K562 (cell line): ENCODE measurements around the gene ADAMTSL3. TPM values are rescaled to one million over a fixed set of nuclear protein-coding genes. Genes with fewer than 3 reads are reported as not detected.

Experiments used
- BDP1 ChIP-seq: IDR thresholded peaks from 3 replicates; pipeline ENCODE4 v1.6.1; 2011; ENCODE audit not compliant: insufficient read length, insufficient read depth
- CBFB ChIP-seq: sonication (generic); formaldehyde crosslinking; IDR thresholded peaks from 2 replicates; pipeline ENCODE4 v1.4.0; 2020; ENCODE audit warnings: mild to moderate bottlenecking, missing genetic modification reagents
- SMC3 ChIP-seq: conservative IDR thresholded peaks from 2 replicates; pipeline ENCODE4 v1.6.1; 2011; ENCODE audit warnings: low read depth, low read length, improper control_type of control experiment; ENCODE audit not compliant: insufficient read depth
- ZBTB12 ChIP-seq: fragments of 250-450 bp; sonication (Bioruptor Pico); IDR thresholded peaks from 2 replicates; pipeline ENCODE4 v1.4.0; 2020
- ZFP36 ChIP-seq: fragments of 150-350 bp; IDR thresholded peaks from 2 replicates; pipeline ENCODE4 v1.6.1; 2018; ENCODE audit warnings: low read length, low read depth; ENCODE audit not compliant: partially characterized antibody
- ZNF143 ChIP-seq: sonication (generic); formaldehyde crosslinking; IDR thresholded peaks from 2 replicates; pipeline ENCODE4 v1.9.0; 2022; ENCODE audit warnings: mild to moderate bottlenecking, missing genetic modification reagents
- ZNF695 ChIP-seq: fragments of 450-650 bp; formaldehyde crosslinking; IDR thresholded peaks from 2 replicates; pipeline ENCODE4 v1.4.0; 2020; ENCODE audit warnings: mild to moderate bottlenecking, moderate library complexity
- polyA plus RNA-seq, 8 experiments: library from polyadenylated mRNA; depleted of rRNA in 4 of 8; stranded (reverse) in 5 of 8; unstranded in 3 of 8; fragments of >200 nt; fragmentation: Nextera tagmentation in 2 of 8; fragmentation: Illumina TruSeq in 1 of 8; extraction: Ambion mirVana in 2 of 8; extraction: Trizol in 1 of 8; gene quantifications; 2 replicates each; pipeline versions ENCODE4 v1.2.1 to v1.2.3, GENCODE V29; 2011 to 2014; ENCODE audit warnings: inconsistent platforms in 1 of 8, missing spikeins in 1 of 8
- total RNA-seq, 7 experiments: library from RNA; depleted of rRNA in 6 of 7; stranded (reverse); fragments of >200 nt in 6 of 7; fragmentation: Illumina TruSeq in 2 of 7; extraction: Trizol in 2 of 7; gene quantifications; 2 replicates each; pipeline versions ENCODE4 v1.2.1 to v1.2.3, GENCODE V29; 2011 to 2021; ENCODE audit warnings: low replicate concordance in 1 of 7
- TF ChIP-seq, protein P1 (sequence below): fragments of 450-650 bp; IDR thresholded peaks from 2 replicates; pipeline ENCODE4 v1.6.1; 2016; ENCODE audit warnings: mild to moderate bottlenecking

Gene ADAMTSL3
- total and polyA plus RNA-seq, 9 of the 15 experiments (the other 6 are each of a cell fraction or from before 2014, with no cell fraction given), result 0.01 to 0.18 (median 0.07) TPM; not detected in 3

DNA sequence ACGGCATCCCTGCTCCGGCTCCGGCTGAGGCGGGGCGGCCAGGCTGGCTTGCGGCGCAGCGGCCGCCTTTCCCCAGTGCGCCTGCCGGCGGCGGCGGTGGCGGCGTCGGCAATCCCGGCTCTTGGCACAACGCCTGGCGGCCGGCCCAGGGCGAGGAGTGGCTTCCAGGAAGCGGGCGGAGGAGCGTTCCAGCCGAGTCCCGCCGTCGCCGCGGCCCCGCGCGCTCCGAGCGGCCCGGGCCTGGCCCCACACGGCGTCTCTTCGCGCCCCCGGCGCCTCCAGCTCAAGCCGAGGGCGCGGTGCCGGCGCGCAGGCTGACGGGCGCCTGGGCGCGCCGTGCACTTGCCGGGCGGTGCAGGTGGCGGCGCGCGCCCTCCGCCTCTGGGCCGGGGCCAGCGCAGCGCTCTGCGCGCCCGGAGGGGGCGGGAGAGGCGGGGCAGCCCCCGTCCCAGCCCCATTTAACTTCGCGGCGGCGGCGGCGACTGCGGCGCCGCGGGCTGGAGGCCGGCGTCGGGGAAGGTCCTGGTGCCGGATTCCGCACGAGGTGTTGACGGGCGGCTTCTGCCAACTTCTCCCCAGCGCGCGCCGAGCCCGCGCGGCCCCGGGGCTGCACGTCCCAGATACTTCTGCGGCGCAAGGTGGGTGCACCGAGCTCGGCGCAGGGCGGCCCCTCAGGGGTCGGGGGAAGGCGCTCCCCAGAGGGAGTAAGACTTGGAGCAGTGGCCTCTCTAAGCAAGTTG, at the start of gene ADAMTSL3 (continued):
- no peak for TF ChIP-seq ZBTB12 (CRISPR knock-in tag)
- no peak for TF ChIP-seq ZNF143 (CRISPR knock-in tag)
- TF ChIP-seq SMC3, result no peak
- TF ChIP-seq CBFB (CRISPR knock-in tag), result no peak
- no peak for TF ChIP-seq BDP1
- no peak for TF ChIP-seq ZNF695 (CRISPR knock-in tag)
- TF ChIP-seq ZFP36, result no peak
- TF ChIP-seq, protein P1, sequence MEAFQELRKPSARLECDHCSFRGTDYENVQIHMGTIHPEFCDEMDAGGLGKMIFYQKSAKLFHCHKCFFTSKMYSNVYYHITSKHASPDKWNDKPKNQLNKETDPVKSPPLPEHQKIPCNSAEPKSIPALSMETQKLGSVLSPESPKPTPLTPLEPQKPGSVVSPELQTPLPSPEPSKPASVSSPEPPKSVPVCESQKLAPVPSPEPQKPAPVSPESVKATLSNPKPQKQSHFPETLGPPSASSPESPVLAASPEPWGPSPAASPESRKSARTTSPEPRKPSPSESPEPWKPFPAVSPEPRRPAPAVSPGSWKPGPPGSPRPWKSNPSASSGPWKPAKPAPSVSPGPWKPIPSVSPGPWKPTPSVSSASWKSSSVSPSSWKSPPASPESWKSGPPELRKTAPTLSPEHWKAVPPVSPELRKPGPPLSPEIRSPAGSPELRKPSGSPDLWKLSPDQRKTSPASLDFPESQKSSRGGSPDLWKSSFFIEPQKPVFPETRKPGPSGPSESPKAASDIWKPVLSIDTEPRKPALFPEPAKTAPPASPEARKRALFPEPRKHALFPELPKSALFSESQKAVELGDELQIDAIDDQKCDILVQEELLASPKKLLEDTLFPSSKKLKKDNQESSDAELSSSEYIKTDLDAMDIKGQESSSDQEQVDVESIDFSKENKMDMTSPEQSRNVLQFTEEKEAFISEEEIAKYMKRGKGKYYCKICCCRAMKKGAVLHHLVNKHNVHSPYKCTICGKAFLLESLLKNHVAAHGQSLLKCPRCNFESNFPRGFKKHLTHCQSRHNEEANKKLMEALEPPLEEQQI, result no peak
